CD4-positive, alpha-beta T cell (primary cell): ENCODE measurements around the gene AHRR. TPM values are rescaled to one million over a fixed set of nuclear protein-coding genes. Genes with fewer than 3 reads are reported as not detected.

Experiments used
- ATAC-seq: fragments of 200-7000 bp; cut with Tn5 transposase; one replicate; pipeline ENCODE4 v1.10.0; 2022; ENCODE audit warnings: mild to moderate bottlenecking; ENCODE audit not compliant: poor library complexity
- CTCF ChIA-PET: fragments of 350-600 bp; sonication (Branson Sonifier 250); formaldehyde crosslinking; loops from one replicate; lab custom pipeline; 2021; ENCODE audit warnings: antibody characterized with exemption, inconsistent platforms; lab: Charles Lee
- POLR2A ChIA-PET: fragments of 350-600 bp; sonication (Branson Sonifier 250); formaldehyde crosslinking; loops from one replicate; lab custom pipeline; 2021; ENCODE audit warnings: antibody characterized with exemption, inconsistent platforms; lab: Charles Lee
- DNase-seq, 14 experiments: peaks; one replicate each; pipeline ENCODE4 v3.0.0-alpha.2; 2013 to 2020; ENCODE audit warnings: mixed read lengths in 2 of 14
- H3K27ac ChIP-seq, 2 donors: one replicate each; pipeline versions ENCODE4 v1.5.1 to v1.7.0; 2013; ENCODE audit warnings: low read length in 2 of 2, low read depth in 1 of 2, mild to moderate bottlenecking in 1 of 2
- H3K27me3 ChIP-seq, 2 experiments: 1 replicate in 1 of 2; 2 replicates in 1 of 2; pipeline versions ENCODE4 v1.6.1 to v1.7.0; 2013; ENCODE audit warnings: low read length in 2 of 2, control low read depth in 1 of 2, mild to moderate bottlenecking in 1 of 2, moderate library complexity in 1 of 2; ENCODE audit not compliant: insufficient read depth in 2 of 2, control insufficient read depth in 1 of 2
- H3K36me3 ChIP-seq: one replicate; pipeline ENCODE4 v1.6.1; 2013; ENCODE audit warnings: low read length, control low read depth; ENCODE audit not compliant: insufficient read depth
- H3K4me1 ChIP-seq: one replicate; pipeline ENCODE4 v1.6.1; 2013; ENCODE audit warnings: low read length, control low read depth; ENCODE audit not compliant: insufficient read depth
- H3K4me3 ChIP-seq: one replicate; pipeline ENCODE4 v1.5.1; 2013; ENCODE audit warnings: mild to moderate bottlenecking, low read length, moderate library complexity
- H3K9me3 ChIP-seq, 2 experiments: 1 replicate in 1 of 2; 2 replicates in 1 of 2; pipeline versions ENCODE4 v1.6.1 to v1.7.0; 2013; ENCODE audit warnings: low read length in 2 of 2, mild to moderate bottlenecking in 2 of 2, control low read depth in 1 of 2, moderate library complexity in 1 of 2; ENCODE audit not compliant: control insufficient read depth in 1 of 2, insufficient read depth in 1 of 2
- H3K27ac Mint-ChIP-seq: one replicate; pipeline ENCODE4 v1.8.0; 2020; ENCODE audit warnings: mixed read lengths
- H3K27me3 Mint-ChIP-seq: one replicate; pipeline ENCODE4 v1.8.0; 2021; ENCODE audit warnings: mixed read lengths
- H3K36me3 Mint-ChIP-seq: one replicate; pipeline ENCODE4 v1.8.0; 2021; ENCODE audit warnings: low read depth, mixed read lengths
- H3K4me1 Mint-ChIP-seq: one replicate; pipeline ENCODE4 v1.8.0; 2021; ENCODE audit warnings: low read depth, mixed read lengths
- H3K4me3 Mint-ChIP-seq: one replicate; pipeline ENCODE4 v1.8.0; 2020; ENCODE audit warnings: mild to moderate bottlenecking, mixed read lengths
- H3K9me3 Mint-ChIP-seq: one replicate; pipeline ENCODE4 v1.8.0; 2020; ENCODE audit warnings: mixed read lengths
- CTCF ChIP-seq: fragments of 200-600 bp; IDR thresholded peaks from one replicate; pipeline ENCODE4 v1.8.0; 2022; ENCODE audit warnings: antibody characterized with exemption, mild to moderate bottlenecking
- intact Hi-C, 2 experiments: fragments of 100-400 bp; cut with DNase I in 1 of 2; cut with micrococcal nuclease in 1 of 2; formaldehyde crosslinking; loops; one replicate each; pipeline versions ENCODE4 v1.15.1 to v1.9.0; 2023 to 2025; cut with DNase I, micrococcal nuclease
- total RNA-seq, 174 experiments: library from RNA in 2 of 174; stranded (reverse) in 2 of 174; gene quantifications; one replicate each; pipeline ENCODE4 v1.2.3 and lab custom pipeline; 2021 to 2026

The AHRR gene
- total RNA-seq, 2 experiments from 2014 or later = 0.45 to 0.63 TPM

GRCh38 chr5:312845-313244 lies 8.7 kb upstream of the AHRR start:
- Mint-ChIP-seq H3K27ac (no peak overlapping the region), H3K9me3 (no peaks in the 10 kb centered on the region), H3K36me3 (peaks cover 36% of the 10 kb centered on the region), H3K4me1 (no peaks in the 10 kb centered on the region), H3K27me3 (no peaks in the 10 kb centered on the region), H3K4me3 (no peak overlapping the region)
- no peak for DNase-seq
- ChIA-PET POLR2A (no interaction called here), CTCF (no interaction called here)
- no peak overlapping the region for H3K27ac ChIP-seq
- peaks cover 3% of the 10 kb centered on the region for H3K4me1 ChIP-seq
- H3K27me3 ChIP-seq = no peaks in the 10 kb centered on the region
- no peak overlapping the region for H3K4me3 ChIP-seq
- peaks cover 61% of the 10 kb centered on the region for H3K36me3 ChIP-seq
- TF ChIP-seq CTCF = no peak
- no peak for ATAC-seq
- intact Hi-C loops = no loop called here
- H3K9me3 ChIP-seq = no peaks in the 10 kb centered on the region

- Histone ChIP-seq H3K4me3 (no peak overlapping the region), H3K27me3 (peaks cover 0 to under 1% of the 10 kb centered on the region in 2 experiments), H3K4me1 (peaks cover 3% of the 10 kb centered on the region), H3K27ac (no peak overlapping the region), H3K36me3 (peaks cover 57% of the 10 kb centered on the region), H3K9me3 (no peaks in the 10 kb centered on the region)
- Mint-ChIP-seq H3K27me3 (no peaks in the 10 kb centered on the region), H3K9me3 (no peaks in the 10 kb centered on the region), H3K36me3 (peaks cover 35% of the 10 kb centered on the region), H3K27ac (no peak overlapping the region), H3K4me1 (no peaks in the 10 kb centered on the region), H3K4me3 (no peak overlapping the region)
- CTCF ChIA-PET = no interaction called here
- intact Hi-C loops = no loop called here
- no peak for DNase-seq
- ATAC-seq = no peak
- TF ChIP-seq CTCF = no peak
- POLR2A ChIA-PET = no interaction called here
These were observed 8.2 kb upstream of the AHRR start for GRCh38 chr5:313265-313664.

GRCh38 chr5:313806-314376 lies 7.6 kb upstream of the AHRR start:
- Mint-ChIP-seq H3K27ac (no peak overlapping the region), H3K9me3 (no peaks in the 10 kb centered on the region), H3K36me3 (peaks cover 29% of the 10 kb centered on the region), H3K4me3 (no peak overlapping the region), H3K27me3 (no peaks in the 10 kb centered on the region), H3K4me1 (no peaks in the 10 kb centered on the region)
- POLR2A ChIA-PET = no interaction called here
- H3K27me3 ChIP-seq = peaks cover 2 to 7% of the 10 kb centered on the region in 2 experiments
- CTCF ChIA-PET = no interaction called here
- DNase-seq (no peak), ATAC-seq (no peak)
- peaks cover 0 to 4% of the 10 kb centered on the region in 2 experiments for H3K9me3 ChIP-seq
- H3K4me1 ChIP-seq = peaks cover 3% of the 10 kb centered on the region
- intact Hi-C loops = no loop called here
- no peak overlapping the region for H3K4me3 ChIP-seq
- H3K36me3 ChIP-seq = peaks cover 52% of the 10 kb centered on the region
- H3K27ac ChIP-seq = no peak overlapping the region
- no peak for TF ChIP-seq CTCF
